B cell (primary cell): ENCODE results near the gene PPP2R5B. TPM values are rescaled to one million over a fixed set of nuclear protein-coding genes. Genes with fewer than 3 reads are reported as not detected.

Experiments used
- ATAC-seq: fragments of 200-7000 bp; cut with Tn5 transposase; one replicate; pipeline ENCODE4 v1.10.0; 2021; ENCODE audit warnings: low read depth, mild to moderate bottlenecking, moderate number of reproducible peaks, moderate library complexity
- CTCF ChIA-PET: fragments of 350-600 bp; sonication (Branson Sonifier 250); formaldehyde crosslinking; loops from one replicate; lab custom pipeline; 2021; ENCODE audit warnings: antibody characterized with exemption, inconsistent platforms; lab: Charles Lee
- POLR2A ChIA-PET: fragments of 350-600 bp; sonication (Branson Sonifier 250); formaldehyde crosslinking; loops from one replicate; lab custom pipeline; 2021; ENCODE audit warnings: antibody characterized with exemption; lab: Charles Lee
- DNase-seq: peaks from one replicate; pipeline ENCODE4 v3.0.0; 2013
- H2AFZ ChIP-seq: 2 replicates; pipeline ENCODE4 v1.6.1; 2012; ENCODE audit warnings: mild to moderate bottlenecking, low read depth, low read length; ENCODE audit not compliant: insufficient read depth, poor library complexity, severe bottlenecking
- H3K27ac ChIP-seq, 2 donors: 1 replicate in 1 of 2; 2 replicates in 1 of 2; pipeline ENCODE4 v1.5.1; 2012 to 2013; ENCODE audit warnings: low read length in 2 of 2, mild to moderate bottlenecking in 2 of 2, moderate library complexity in 1 of 2
- H3K27me3 ChIP-seq, 4 experiments: fragments of 200-600 bp in 1 of 4; sonication (generic) in 1 of 4; replicated peaks in 1 of 4; 1 replicate in 2 of 4; 2 replicates in 2 of 4; pipeline versions ENCODE4 v1.6.1 to v1.7.0; 2013 to 2016; ENCODE audit warnings: low read length in 3 of 4, mild to moderate bottlenecking in 2 of 4, mixed read lengths in 1 of 4, moderate library complexity in 1 of 4; ENCODE audit not compliant: insufficient read depth in 4 of 4, control insufficient read depth in 3 of 4; ENCODE audit errors: control extremely low read depth in 1 of 4
- H3K36me3 ChIP-seq, 2 experiments: replicated peaks in 1 of 2; 1 replicate in 1 of 2; 2 replicates in 1 of 2; pipeline versions ENCODE4 v1.6.1 to v1.7.1; 2013; ENCODE audit warnings: low read length in 1 of 2; ENCODE audit not compliant: insufficient read depth in 2 of 2, control insufficient read depth in 1 of 2; ENCODE audit errors: control extremely low read depth in 1 of 2, extremely low read depth in 1 of 2
- H3K4me1 ChIP-seq, 2 donors: fragments of 200-600 bp in 1 of 2; sonication (generic) in 1 of 2; 1 replicate in 1 of 2; 2 replicates in 1 of 2; pipeline versions ENCODE4 v1.5.1 to v1.6.1; 2013 to 2017; ENCODE audit warnings: low read length in 2 of 2; ENCODE audit not compliant: control insufficient read depth in 2 of 2, insufficient read depth in 2 of 2
- H3K4me2 ChIP-seq: replicated peaks from 2 replicates; pipeline ENCODE3; 2012; ENCODE audit warnings: mild to moderate bottlenecking, low read depth, low read length; ENCODE audit not compliant: poor library complexity, severe bottlenecking
- H3K4me3 ChIP-seq, 5 experiments: fragments of 200-600 bp in 1 of 5; sonication (generic) in 1 of 5; 1 replicate in 3 of 5; 2 replicates in 2 of 5; pipeline versions ENCODE4 v1.5.1 to v1.7.0; 2011 to 2016; ENCODE audit warnings: low read length in 4 of 5, mild to moderate bottlenecking in 4 of 5, low read depth in 2 of 5, control low read depth in 1 of 5, moderate library complexity in 1 of 5; ENCODE audit not compliant: insufficient read depth in 1 of 5; ENCODE audit errors: control extremely low read depth in 1 of 5, extremely low read depth in 1 of 5
- H3K79me2 ChIP-seq: fragments of 200-600 bp; sonication (generic); one replicate; pipeline ENCODE4 v1.6.0; 2016; ENCODE audit warnings: low read length; ENCODE audit not compliant: control insufficient read depth, insufficient read depth
- H3K9ac ChIP-seq: fragments of 200-600 bp; sonication (generic); 2 replicates; pipeline ENCODE4 v1.6.1; 2017; ENCODE audit warnings: mild to moderate bottlenecking, low read length, moderate library complexity
- H3K9me3 ChIP-seq, 3 donors: one replicate each; pipeline versions ENCODE4 v1.6.1 to v1.7.1; 2013; ENCODE audit warnings: low read length in 2 of 3; ENCODE audit not compliant: control insufficient read depth in 2 of 3, insufficient read depth in 1 of 3; ENCODE audit errors: control extremely low read depth in 1 of 3
- H4K20me1 ChIP-seq: 2 replicates; pipeline ENCODE4 v1.6.0; 2012; ENCODE audit warnings: mild to moderate bottlenecking, low read length; ENCODE audit not compliant: insufficient read depth, control insufficient read depth, poor library complexity, severe bottlenecking
- H3K27ac Mint-ChIP-seq: one replicate; pipeline ENCODE4 v1.8.0; 2021; ENCODE audit warnings: mixed read lengths
- H3K27me3 Mint-ChIP-seq: one replicate; pipeline ENCODE4 v1.8.0; 2021; ENCODE audit warnings: mixed read lengths
- H3K4me1 Mint-ChIP-seq: one replicate; pipeline ENCODE4 v1.8.0; 2021; ENCODE audit warnings: mixed read lengths
- H3K4me3 Mint-ChIP-seq: one replicate; pipeline ENCODE4 v1.8.0; 2021; ENCODE audit warnings: mixed read lengths
- H3K9me3 Mint-ChIP-seq: one replicate; pipeline ENCODE4 v1.8.0; 2022; ENCODE audit warnings: mixed read lengths; ENCODE audit not compliant: insufficient read depth
- EZH2 ChIP-seq: IDR thresholded peaks from 2 replicates; pipeline ENCODE4 v1.6.1; 2012; ENCODE audit warnings: borderline replicate concordance, low read depth, mild to moderate bottlenecking, moderate library complexity, low read length; ENCODE audit not compliant: insufficient read depth, poor library complexity, severe bottlenecking
- WGBS: methylation state at CpG from one replicate; pipeline ENCODE4 v1.1.5; 2013; ENCODE audit warnings: missing lambda C conversion rate; ENCODE audit not compliant: insufficient coverage; 5-methylcytosine and 5-hydroxymethylcytosine counted together
- intact Hi-C: fragments of 100-400 bp; cut with micrococcal nuclease; formaldehyde crosslinking; loops from one replicate; pipeline ENCODE4 v1.10.0; 2022
- polyA plus RNA-seq: library from polyadenylated mRNA; depleted of rRNA; stranded (reverse); fragments of >200 nt; gene quantifications from 2 replicates; pipeline ENCODE4 v1.2.3, GENCODE V29; 2012
- total RNA-seq, 2 donors: library from RNA; stranded (reverse); fragments of 120-200 nt in 1 of 2; gene quantifications; 1 replicate in 1 of 2; 2 replicates in 1 of 2; pipeline versions ENCODE4 v1.2.3 to v1.2.4, GENCODE V29; 2013 to 2022
- TF ChIP-seq, protein P1 (sequence below): fragments of 200-600 bp; IDR thresholded peaks from one replicate; pipeline ENCODE4 v1.8.0; 2022; ENCODE audit warnings: antibody characterized with exemption, mild to moderate bottlenecking

PPP2R5B gene
- total and polyA plus RNA-seq, 2 donors (not counting 1 experiment from before 2014, with no cell fraction given), result 22.6 to 30.5 TPM

- ChIA-PET CTCF (interaction anchor here (1.4 to 30.2 kb wide), 2 partner anchors 14 to 24 kb away, joined by 7 to 1254 read pairs; partner anchors contain the start of gene CDC42BPG), POLR2A (interaction anchor here (0.6 to 10.0 kb wide), 5 partner anchors 8 to 602 kb away, joined by 3 to 158 read pairs (median 4); no protein-coding TSS in a partner anchor)
- H3K4me1 ChIP-seq, result peaks cover 38 to 45% of the 10 kb centered on the region in 2 donors
- peak overlapping the region; percentile 9 for H2AFZ ChIP-seq
- Mint-ChIP-seq H3K27me3 (no peaks in the 10 kb centered on the region), H3K4me3 (peak overlapping the region; percentile 95), H3K4me1 (peaks cover 52% of the 10 kb centered on the region), H3K9me3 (no peaks in the 10 kb centered on the region), H3K27ac (peak overlapping the region; percentile 83)
- H3K27ac ChIP-seq, result peak overlapping the region; percentile 86 to 99
- H3K9me3 ChIP-seq, result peaks cover 0 to 4% (median 0%) of the 10 kb centered on the region in 3 donors
- H3K4me3 ChIP-seq, result peak overlapping the region; percentile 6 to 29 (median 20)
- peak overlapping the region; percentile 45 for H3K9ac ChIP-seq
- DNase-seq (peak; percentile 72), ATAC-seq (no peak)
- peak overlapping the region; percentile 96 for H3K4me2 ChIP-seq
- TF ChIP-seq EZH2, result no peak
- TF ChIP-seq, protein P1, sequence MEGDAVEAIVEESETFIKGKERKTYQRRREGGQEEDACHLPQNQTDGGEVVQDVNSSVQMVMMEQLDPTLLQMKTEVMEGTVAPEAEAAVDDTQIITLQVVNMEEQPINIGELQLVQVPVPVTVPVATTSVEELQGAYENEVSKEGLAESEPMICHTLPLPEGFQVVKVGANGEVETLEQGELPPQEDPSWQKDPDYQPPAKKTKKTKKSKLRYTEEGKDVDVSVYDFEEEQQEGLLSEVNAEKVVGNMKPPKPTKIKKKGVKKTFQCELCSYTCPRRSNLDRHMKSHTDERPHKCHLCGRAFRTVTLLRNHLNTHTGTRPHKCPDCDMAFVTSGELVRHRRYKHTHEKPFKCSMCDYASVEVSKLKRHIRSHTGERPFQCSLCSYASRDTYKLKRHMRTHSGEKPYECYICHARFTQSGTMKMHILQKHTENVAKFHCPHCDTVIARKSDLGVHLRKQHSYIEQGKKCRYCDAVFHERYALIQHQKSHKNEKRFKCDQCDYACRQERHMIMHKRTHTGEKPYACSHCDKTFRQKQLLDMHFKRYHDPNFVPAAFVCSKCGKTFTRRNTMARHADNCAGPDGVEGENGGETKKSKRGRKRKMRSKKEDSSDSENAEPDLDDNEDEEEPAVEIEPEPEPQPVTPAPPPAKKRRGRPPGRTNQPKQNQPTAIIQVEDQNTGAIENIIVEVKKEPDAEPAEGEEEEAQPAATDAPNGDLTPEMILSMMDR, result no peak
- intact Hi-C loops, result loop anchor here (1.0 kb wide), 1 partner anchor 8 kb away; no protein-coding TSS in a partner anchor
- peaks cover 30% of the 10 kb centered on the region for H3K79me2 ChIP-seq
- peaks cover 29% of the 10 kb centered on the region for H4K20me1 ChIP-seq
- no peaks in the 10 kb centered on the region for H3K27me3 ChIP-seq
- H3K36me3 ChIP-seq, result peaks cover 0 to 4% of the 10 kb centered on the region in 2 experiments
- WGBS, result 67% methylated on average over 8 of the region's 14 CpGs
Observed at GRCh38 chr11:64880240-64881001, 44.1 kb upstream of the PPP2R5B start.

GRCh38 chr11:64881476-64881875 lies 43.0 kb upstream of the PPP2R5B start:
- POLR2A ChIA-PET, result interaction anchor here (10.0 kb wide), 1 partner anchor 31 kb away, joined by 158 read pairs; no protein-coding TSS in a partner anchor
- H3K4me1 ChIP-seq, result peaks cover 29 to 34% of the 10 kb centered on the region in 2 donors
- no peak overlapping the region for H3K4me3 Mint-ChIP-seq
- H3K36me3 ChIP-seq, result peaks cover 0 to 4% of the 10 kb centered on the region in 2 experiments
- peak overlapping the region; percentile 73 for H3K27ac Mint-ChIP-seq
- peaks cover 19% of the 10 kb centered on the region for H3K79me2 ChIP-seq
- H3K27me3 Mint-ChIP-seq, result no peaks in the 10 kb centered on the region
- no peak overlapping the region for H3K27ac ChIP-seq
- H3K9ac ChIP-seq, result no peak overlapping the region
- TF ChIP-seq EZH2, result no peak
- TF ChIP-seq, protein P1, result no peak
- H3K4me2 ChIP-seq, result no peak overlapping the region
- no peak for DNase-seq
- intact Hi-C loops, result no loop called here
- peaks cover 19% of the 10 kb centered on the region for H4K20me1 ChIP-seq
- WGBS, result 95% methylated on average over 7 of the region's 8 CpGs
- peaks cover 0 to 4% (median 0%) of the 10 kb centered on the region in 3 donors for H3K9me3 ChIP-seq
- no peaks in the 10 kb centered on the region for H3K9me3 Mint-ChIP-seq
- H3K27me3 ChIP-seq, result no peaks in the 10 kb centered on the region
- no peak overlapping the region for H2AFZ ChIP-seq
- no peak for ATAC-seq
- H3K4me3 ChIP-seq, result no peak overlapping the region
- CTCF ChIA-PET, result interaction anchor here (0.6 to 30.2 kb wide), 6 partner anchors 9 to 162 kb away, joined by 3 to 1254 read pairs (median 6); partner anchors contain the start of gene CDC42BPG
- H3K4me1 Mint-ChIP-seq, result peaks cover 46% of the 10 kb centered on the region
